Smooth muscle cell (in vitro differentiated cells): ENCODE results near the gene POLR3K. TPM values are rescaled to one million over a fixed set of nuclear protein-coding genes. Genes with fewer than 3 reads are reported as not detected.

Experiments
- DNase-seq: peaks from one replicate; lab custom pipeline; 2025; ENCODE audit not compliant: unreplicated experiment; lab: John Stamatoyannopoulos, UW
- H2AFZ ChIP-seq: fragments of 200-600 bp; sonication (generic); 2 replicates; pipeline ENCODE4 v1.6.0; 2016; ENCODE audit warnings: antibody characterized with exemption, low read depth, mild to moderate bottlenecking
- H3F3A ChIP-seq: fragments of 200-600 bp; sonication (generic); 2 replicates; pipeline ENCODE4 v1.6.0; 2017; ENCODE audit warnings: antibody characterized with exemption, low read depth
- H3K27ac ChIP-seq: fragments of 200-600 bp; sonication (generic); 2 replicates; pipeline ENCODE4 v1.5.1; 2016; ENCODE audit warnings: low read depth, mild to moderate bottlenecking
- H3K27me3 ChIP-seq: fragments of 200-600 bp; sonication (generic); 2 replicates; pipeline ENCODE4 v1.6.1; 2016; ENCODE audit warnings: low read depth, mild to moderate bottlenecking
- H3K36me3 ChIP-seq: fragments of 200-600 bp; sonication (generic); 2 replicates; pipeline ENCODE4 v1.5.1; 2016; ENCODE audit warnings: low read depth
- H3K4me1 ChIP-seq: fragments of 200-600 bp; sonication (generic); 2 replicates; pipeline ENCODE4 v1.5.1; 2016; ENCODE audit warnings: low read depth
- H3K4me2 ChIP-seq: fragments of 200-600 bp; sonication (generic); 2 replicates; pipeline ENCODE4 v1.6.0; 2016; ENCODE audit warnings: mild to moderate bottlenecking
- H3K4me3 ChIP-seq: fragments of 200-600 bp; sonication (generic); 2 replicates; pipeline ENCODE4 v1.5.1; 2016; ENCODE audit warnings: mild to moderate bottlenecking
- H3K79me2 ChIP-seq: fragments of 200-600 bp; sonication (generic); 2 replicates; pipeline ENCODE4 v1.6.0; 2016; ENCODE audit warnings: low read depth, mild to moderate bottlenecking
- H3K9ac ChIP-seq: fragments of 200-600 bp; sonication (generic); 2 replicates; pipeline ENCODE4 v1.6.0; 2016; ENCODE audit warnings: low read depth
- H3K9me3 ChIP-seq: fragments of 200-600 bp; sonication (generic); replicated peaks from 2 replicates; pipeline ENCODE4 v1.5.1; 2016; ENCODE audit warnings: low read depth
- H4K20me1 ChIP-seq: fragments of 200-600 bp; sonication (generic); 2 replicates; pipeline ENCODE4 v1.6.0; 2016; ENCODE audit warnings: low read depth
- CTCF ChIP-seq: fragments of 200-600 bp; sonication (generic); IDR thresholded peaks from 2 replicates; pipeline ENCODE4 v1.5.1; 2017; ENCODE audit warnings: borderline replicate concordance, mild to moderate bottlenecking, antibody characterized with exemption; ENCODE audit not compliant: insufficient read depth, poor library complexity, severe bottlenecking
- WGBS: methylation state at CpG from one replicate; pipeline ENCODE4 v1.1.7; 2016; ENCODE audit warnings: low lambda C conversion rate; 5-methylcytosine and 5-hydroxymethylcytosine counted together
- polyA plus RNA-seq: library from polyadenylated mRNA; unstranded; fragments of >200 nt; fragmentation: Nextera tagmentation; extraction: Ambion mirVana; gene quantifications from 2 replicates; pipeline ENCODE4 v1.2.1, GENCODE V29; 2016
- total RNA-seq: library from RNA; depleted of rRNA; stranded (reverse); fragments of >200 nt; gene quantifications from 2 replicates; pipeline ENCODE4 v1.2.3, GENCODE V29; 2014

Gene POLR3K
- total and polyA plus RNA-seq, 2 experiments from 2014 or later: 2.9 to 10.5 TPM

- H3F3A ChIP-seq: no peaks in the 10 kb centered on the region
- no peaks in the 10 kb centered on the region for H3K36me3 ChIP-seq
- peaks cover 29% of the 10 kb centered on the region for H3K79me2 ChIP-seq
- no peak for DNase-seq
- peaks cover 51% of the 10 kb centered on the region for H4K20me1 ChIP-seq
- H3K4me2 ChIP-seq: no peak overlapping the region
- no peak for TF ChIP-seq CTCF
- no peaks in the 10 kb centered on the region for H3K9me3 ChIP-seq
- no peak overlapping the region for H3K4me3 ChIP-seq
- no peak overlapping the region for H3K27ac ChIP-seq
- H2AFZ ChIP-seq: no peak overlapping the region
- 97% methylated on average over 21 of the region's 21 CpGs for WGBS
- peaks cover under 1% of the 10 kb centered on the region for H3K4me1 ChIP-seq
- H3K27me3 ChIP-seq: no peaks in the 10 kb centered on the region
- H3K9ac ChIP-seq: no peak overlapping the region
Observed at GRCh38 chr16:62968-63391, 9.6 kb upstream of the POLR3K start.

- H3K27ac ChIP-seq: no peak overlapping the region
- no peak overlapping the region for H2AFZ ChIP-seq
- H3K4me3 ChIP-seq: no peak overlapping the region
- no peaks in the 10 kb centered on the region for H3F3A ChIP-seq
- no peaks in the 10 kb centered on the region for H3K27me3 ChIP-seq
- no peak for DNase-seq
- peaks cover 24% of the 10 kb centered on the region for H3K79me2 ChIP-seq
- no peaks in the 10 kb centered on the region for H3K4me1 ChIP-seq
- H3K9ac ChIP-seq: no peak overlapping the region
- TF ChIP-seq CTCF: no peak
- no peak overlapping the region for H3K4me2 ChIP-seq
- 96% methylated on average over 34 of the region's 34 CpGs for WGBS
- peaks cover 46% of the 10 kb centered on the region for H4K20me1 ChIP-seq
- no peaks in the 10 kb centered on the region for H3K9me3 ChIP-seq
- H3K36me3 ChIP-seq: no peaks in the 10 kb centered on the region
Observed at GRCh38 chr16:62283-62967, 9.0 kb upstream of the POLR3K start.

GRCh38 chr16:61879-62281, 8.5 kb upstream of the POLR3K start:
- peaks cover 40% of the 10 kb centered on the region for H4K20me1 ChIP-seq
- no peaks in the 10 kb centered on the region for H3F3A ChIP-seq
- TF ChIP-seq CTCF: no peak
- H3K9me3 ChIP-seq: no peaks in the 10 kb centered on the region
- no peaks in the 10 kb centered on the region for H3K36me3 ChIP-seq
- no peak overlapping the region for H3K4me3 ChIP-seq
- H3K27me3 ChIP-seq: no peaks in the 10 kb centered on the region
- H3K79me2 ChIP-seq: peaks cover 19% of the 10 kb centered on the region
- H2AFZ ChIP-seq: no peak overlapping the region
- H3K27ac ChIP-seq: no peak overlapping the region
- no peak overlapping the region for H3K9ac ChIP-seq
- H3K4me2 ChIP-seq: no peak overlapping the region
- DNase-seq: no peak
- WGBS: 98% methylated on average over 30 of the region's 32 CpGs
- H3K4me1 ChIP-seq: no peaks in the 10 kb centered on the region
